Measurements from ENCODE around the gene LIPK.
"Not testable (repeated sequence)": the region's sequence is repeated elsewhere in the genome, so short reads cannot be mapped to it uniquely, and the experiment has no call there.

Gene LIPK

GRCh38 chr10:88705958-88706357 lies at the start of gene LIPK:
LIPK (plus strand) TSS chr10:88706249; CDS start chr10:88724544, 18,295 bp downstream.
- Histone ChIP-seq H3K36me3 (ENCODE audit: control insufficient read depth in 5 of 5, insufficient read depth in 5 of 5, low read length in 5 of 5) (no peaks in the 10 kb centered on the region), H3K27ac (ENCODE audit: low read depth, low read length) (no peak within 1 kb of the TSS)

GRCh38 chr10:88657901-88658300 lies 48.1 kb upstream of the LIPK start:
- H3K4me1 ChIP-seq (ENCODE audit: control insufficient read depth in 5 of 5, insufficient read depth in 5 of 5, low read length in 5 of 5) = no peaks in the 10 kb centered on the region
- H3K9ac ChIP-seq (ENCODE audit: low read length in 5 of 5) = no peak overlapping the region
- H3K36me3 ChIP-seq (ENCODE audit: control insufficient read depth in 5 of 5, insufficient read depth in 5 of 5, low read length in 5 of 5) = no peaks in the 10 kb centered on the region
- H3K4me3 ChIP-seq (ENCODE audit: low read depth in 1 of 5, low read length in 5 of 5) = no peak overlapping the region
- H3K9me3 ChIP-seq (ENCODE audit: control insufficient read depth in 5 of 5, low read length in 5 of 5) = no peaks in the 10 kb centered on the region
- H3K27me3 ChIP-seq (ENCODE audit: control insufficient read depth in 5 of 5, insufficient read depth in 4 of 5, low read length in 5 of 5) = peaks cover 0 to 2% (median 0%) of the 10 kb centered on the region in 5 donors
- no peak overlapping the region for H3K27ac ChIP-seq (ENCODE audit: low read depth, low read length)

More at GRCh38 chr10:88705958-88706357, at the start of gene LIPK:
- Histone ChIP-seq H3K4me3 (ENCODE audit: low read depth in 1 of 5, low read length in 5 of 5) (no peak within 1 kb of the TSS), H3K9ac (ENCODE audit: low read length in 5 of 5) (no peak within 1 kb of the TSS), H3K4me1 (ENCODE audit: control insufficient read depth in 5 of 5, insufficient read depth in 5 of 5, low read length in 5 of 5) (peaks cover 0 to 4% (median 0%) of the 10 kb centered on the region in 5 donors), H3K9me3 (ENCODE audit: control insufficient read depth in 5 of 5, low read length in 5 of 5) (no peaks in the 10 kb centered on the region), H3K27me3 (ENCODE audit: control insufficient read depth in 5 of 5, insufficient read depth in 4 of 5, low read length in 5 of 5) (no peaks in the 10 kb centered on the region)

GRCh38 chr10:88659725-88660597 lies 46.1 kb upstream of the LIPK start:
- H3K27ac ChIP-seq (ENCODE audit: low read depth, low read length) = no peak overlapping the region
- peaks cover 0 to 2% (median 0%) of the 10 kb centered on the region in 5 donors for H3K27me3 ChIP-seq (ENCODE audit: control insufficient read depth in 5 of 5, insufficient read depth in 4 of 5, low read length in 5 of 5)
- no peaks in the 10 kb centered on the region for H3K36me3 ChIP-seq (ENCODE audit: control insufficient read depth in 5 of 5, insufficient read depth in 5 of 5, low read length in 5 of 5)
- no peak overlapping the region for H3K9ac ChIP-seq (ENCODE audit: low read length in 5 of 5)
- H3K4me3 ChIP-seq (ENCODE audit: low read depth in 1 of 5, low read length in 5 of 5) = no peak overlapping the region
- H3K4me1 ChIP-seq (ENCODE audit: control insufficient read depth in 5 of 5, insufficient read depth in 5 of 5, low read length in 5 of 5) = no peaks in the 10 kb centered on the region
- H3K9me3 ChIP-seq (ENCODE audit: control insufficient read depth in 5 of 5, low read length in 5 of 5) = no peaks in the 10 kb centered on the region

- Histone ChIP-seq H3K27me3 (ENCODE audit: control insufficient read depth in 5 of 5, insufficient read depth in 4 of 5, low read length in 5 of 5) (no peaks in the 10 kb centered on the region), H3K27ac (ENCODE audit: low read depth, low read length) (no peak overlapping the region), H3K9me3 (ENCODE audit: control insufficient read depth in 5 of 5, low read length in 5 of 5) (no peaks in the 10 kb centered on the region), H3K9ac (ENCODE audit: low read length in 5 of 5) (no peak overlapping the region), H3K36me3 (ENCODE audit: control insufficient read depth in 5 of 5, insufficient read depth in 5 of 5, low read length in 5 of 5) (no peaks in the 10 kb centered on the region), H3K4me1 (ENCODE audit: control insufficient read depth in 5 of 5, insufficient read depth in 5 of 5, low read length in 5 of 5) (no peaks in the 10 kb centered on the region), H3K4me3 (ENCODE audit: low read depth in 1 of 5, low read length in 5 of 5) (no peak overlapping the region)
Observed at GRCh38 chr10:88660598-88660884, 45.5 kb upstream of the LIPK start.

- Histone ChIP-seq H3K9ac (ENCODE audit: low read length in 5 of 5) (no peak overlapping the region), H3K27ac (ENCODE audit: low read depth, low read length) (no peak overlapping the region), H3K27me3 (ENCODE audit: control insufficient read depth in 5 of 5, insufficient read depth in 4 of 5, low read length in 5 of 5) (no peaks in the 10 kb centered on the region), H3K4me3 (ENCODE audit: low read depth in 1 of 5, low read length in 5 of 5) (no peak overlapping the region), H3K9me3 (ENCODE audit: control insufficient read depth in 5 of 5, low read length in 5 of 5) (no peaks in the 10 kb centered on the region), H3K4me1 (ENCODE audit: control insufficient read depth in 5 of 5, insufficient read depth in 5 of 5, low read length in 5 of 5) (no peaks in the 10 kb centered on the region), H3K36me3 (ENCODE audit: control insufficient read depth in 5 of 5, insufficient read depth in 5 of 5, low read length in 5 of 5) (no peaks in the 10 kb centered on the region)
Observed at GRCh38 chr10:88661018-88661417, 45.0 kb upstream of the LIPK start.

- Histone ChIP-seq H3K9me3 (ENCODE audit: control insufficient read depth in 5 of 5, low read length in 5 of 5) (no peaks in the 10 kb centered on the region), H3K4me1 (ENCODE audit: control insufficient read depth in 5 of 5, insufficient read depth in 5 of 5, low read length in 5 of 5) (no peaks in the 10 kb centered on the region), H3K4me3 (ENCODE audit: low read depth in 1 of 5, low read length in 5 of 5) (no peak overlapping the region), H3K27ac (ENCODE audit: low read depth, low read length) (no peak overlapping the region), H3K27me3 (ENCODE audit: control insufficient read depth in 5 of 5, insufficient read depth in 4 of 5, low read length in 5 of 5) (no peaks in the 10 kb centered on the region), H3K9ac (ENCODE audit: low read length in 5 of 5) (no peak overlapping the region), H3K36me3 (ENCODE audit: control insufficient read depth in 5 of 5, insufficient read depth in 5 of 5, low read length in 5 of 5) (no peaks in the 10 kb centered on the region)
Observed at GRCh38 chr10:88661577-88661976, 44.5 kb upstream of the LIPK start.

- H3K36me3 ChIP-seq (ENCODE audit: control insufficient read depth in 5 of 5, insufficient read depth in 5 of 5, low read length in 5 of 5); H3K9ac ChIP-seq (ENCODE audit: low read length in 5 of 5); H3K27me3 ChIP-seq (ENCODE audit: control insufficient read depth in 5 of 5, insufficient read depth in 4 of 5, low read length in 5 of 5); H3K4me3 ChIP-seq (ENCODE audit: low read depth in 1 of 5, low read length in 5 of 5); H3K9me3 ChIP-seq (ENCODE audit: control insufficient read depth in 5 of 5, low read length in 5 of 5); H3K4me1 ChIP-seq (ENCODE audit: control insufficient read depth in 5 of 5, insufficient read depth in 5 of 5, low read length in 5 of 5); H3K27ac ChIP-seq (ENCODE audit: low read depth, low read length): not testable (repeated sequence)
Observed at GRCh38 chr10:88663153-88663552, 42.9 kb upstream of the LIPK start.

- H3K4me1 ChIP-seq (ENCODE audit: control insufficient read depth in 5 of 5, insufficient read depth in 5 of 5, low read length in 5 of 5) = no peaks in the 10 kb centered on the region
- H3K27me3 ChIP-seq (ENCODE audit: control insufficient read depth in 5 of 5, insufficient read depth in 4 of 5, low read length in 5 of 5) = no peaks in the 10 kb centered on the region
- H3K9ac ChIP-seq (ENCODE audit: low read length in 5 of 5) = no peak within 1 kb of the TSS
- no peaks in the 10 kb centered on the region for H3K9me3 ChIP-seq (ENCODE audit: control insufficient read depth in 5 of 5, low read length in 5 of 5)
- no peak within 1 kb of the TSS for H3K27ac ChIP-seq (ENCODE audit: low read depth, low read length)
- H3K4me3 ChIP-seq (ENCODE audit: low read depth in 1 of 5, low read length in 5 of 5) = no peak within 1 kb of the TSS
- H3K36me3 ChIP-seq (ENCODE audit: control insufficient read depth in 5 of 5, insufficient read depth in 5 of 5, low read length in 5 of 5) = no peaks in the 10 kb centered on the region
Observed at GRCh38 chr10:88664142-88664541, 41.9 kb upstream of the LIPK start, which contains the start of gene LIPF. LIPF (plus strand) TSS chr10:88664442; CDS start chr10:88667298, 2,856 bp downstream.

- H3K4me3 ChIP-seq (ENCODE audit: low read depth in 1 of 5, low read length in 5 of 5) = no peak overlapping the region
- no peaks in the 10 kb centered on the region for H3K36me3 ChIP-seq (ENCODE audit: control insufficient read depth in 5 of 5, insufficient read depth in 5 of 5, low read length in 5 of 5)
- H3K27me3 ChIP-seq (ENCODE audit: control insufficient read depth in 5 of 5, insufficient read depth in 4 of 5, low read length in 5 of 5) = no peaks in the 10 kb centered on the region
- no peaks in the 10 kb centered on the region for H3K9me3 ChIP-seq (ENCODE audit: control insufficient read depth in 5 of 5, low read length in 5 of 5)
- H3K27ac ChIP-seq (ENCODE audit: low read depth, low read length) = no peak overlapping the region
- H3K4me1 ChIP-seq (ENCODE audit: control insufficient read depth in 5 of 5, insufficient read depth in 5 of 5, low read length in 5 of 5) = no peaks in the 10 kb centered on the region
- no peak overlapping the region for H3K9ac ChIP-seq (ENCODE audit: low read length in 5 of 5)
Observed at GRCh38 chr10:88668465-88668864, 37.6 kb upstream of the LIPK start.

- H3K9me3 ChIP-seq (ENCODE audit: control insufficient read depth in 5 of 5, low read length in 5 of 5) = no peaks in the 10 kb centered on the region
- H3K36me3 ChIP-seq (ENCODE audit: control insufficient read depth in 5 of 5, insufficient read depth in 5 of 5, low read length in 5 of 5) = no peaks in the 10 kb centered on the region
- H3K27me3 ChIP-seq (ENCODE audit: control insufficient read depth in 5 of 5, insufficient read depth in 4 of 5, low read length in 5 of 5) = no peaks in the 10 kb centered on the region
- H3K4me3 ChIP-seq (ENCODE audit: low read depth in 1 of 5, low read length in 5 of 5) = no peak overlapping the region
- H3K27ac ChIP-seq (ENCODE audit: low read depth, low read length) = no peak overlapping the region
- no peak overlapping the region for H3K9ac ChIP-seq (ENCODE audit: low read length in 5 of 5)
- H3K4me1 ChIP-seq (ENCODE audit: control insufficient read depth in 5 of 5, insufficient read depth in 5 of 5, low read length in 5 of 5) = no peaks in the 10 kb centered on the region
Observed at GRCh38 chr10:88670497-88670896, 35.6 kb upstream of the LIPK start.
